Measurements from ENCODE around the gene IDH3A.

- TF ChIP-seq, protein P1, sequence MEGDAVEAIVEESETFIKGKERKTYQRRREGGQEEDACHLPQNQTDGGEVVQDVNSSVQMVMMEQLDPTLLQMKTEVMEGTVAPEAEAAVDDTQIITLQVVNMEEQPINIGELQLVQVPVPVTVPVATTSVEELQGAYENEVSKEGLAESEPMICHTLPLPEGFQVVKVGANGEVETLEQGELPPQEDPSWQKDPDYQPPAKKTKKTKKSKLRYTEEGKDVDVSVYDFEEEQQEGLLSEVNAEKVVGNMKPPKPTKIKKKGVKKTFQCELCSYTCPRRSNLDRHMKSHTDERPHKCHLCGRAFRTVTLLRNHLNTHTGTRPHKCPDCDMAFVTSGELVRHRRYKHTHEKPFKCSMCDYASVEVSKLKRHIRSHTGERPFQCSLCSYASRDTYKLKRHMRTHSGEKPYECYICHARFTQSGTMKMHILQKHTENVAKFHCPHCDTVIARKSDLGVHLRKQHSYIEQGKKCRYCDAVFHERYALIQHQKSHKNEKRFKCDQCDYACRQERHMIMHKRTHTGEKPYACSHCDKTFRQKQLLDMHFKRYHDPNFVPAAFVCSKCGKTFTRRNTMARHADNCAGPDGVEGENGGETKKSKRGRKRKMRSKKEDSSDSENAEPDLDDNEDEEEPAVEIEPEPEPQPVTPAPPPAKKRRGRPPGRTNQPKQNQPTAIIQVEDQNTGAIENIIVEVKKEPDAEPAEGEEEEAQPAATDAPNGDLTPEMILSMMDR (IDR thresholded peaks at IDR 0.05) = no peak
- no peak for TF ChIP-seq ZFX (IDR thresholded peaks at IDR 0.05; ENCODE audit: borderline replicate concordance)
These were observed 25.2 kb downstream of the IDH3A start for GRCh38 chr15:78174401-78174800.
